Nephron (organoid): Measurements from ENCODE around the gene ACSBG1.

Source experiments
- H3K27ac Mint-ChIP-seq, 3 experiments: 2 replicates each; pipeline ENCODE4 v1.8.0; 2020; ENCODE audit warnings: mixed read lengths in 3 of 3, mild to moderate bottlenecking in 2 of 3, moderate library complexity in 1 of 3
- H3K27me3 Mint-ChIP-seq: 2 replicates; pipeline ENCODE4 v1.8.0; 2021; ENCODE audit warnings: low read depth, mild to moderate bottlenecking, moderate library complexity, mixed read lengths
- H3K36me3 Mint-ChIP-seq: 2 replicates; pipeline ENCODE4 v1.8.0; 2020; ENCODE audit warnings: low read depth, mixed read lengths
- H3K4me1 Mint-ChIP-seq: 2 replicates; pipeline ENCODE4 v1.8.0; 2020; ENCODE audit warnings: mixed read lengths
- H3K4me3 Mint-ChIP-seq, 3 experiments: 2 replicates each; pipeline ENCODE4 v1.8.0; 2020; ENCODE audit warnings: mild to moderate bottlenecking in 3 of 3, mixed read lengths in 3 of 3, moderate library complexity in 2 of 3
- H3K9me3 Mint-ChIP-seq: 2 replicates; pipeline ENCODE4 v1.8.0; 2020; ENCODE audit warnings: mixed read lengths
- CTCF ChIP-seq, 3 experiments: fragments of 200-600 bp; sonication (generic); IDR thresholded peaks; one replicate each; pipeline ENCODE4 v1.5.0; 2021; ENCODE audit warnings: antibody characterized with exemption in 3 of 3; ENCODE audit not compliant: unreplicated experiment in 3 of 3

ACSBG1 gene

GRCh38 chr15:78142332-78142731, 92.0 kb downstream of the ACSBG1 start:
- Mint-ChIP-seq H3K4me1 (peaks cover 3% of the 10 kb centered on the region), H3K27me3 (peaks cover 4% of the 10 kb centered on the region), H3K4me3 (no peak overlapping the region), H3K9me3 (no peaks in the 10 kb centered on the region), H3K27ac (no peak overlapping the region), H3K36me3 (no peaks in the 10 kb centered on the region)
- TF ChIP-seq CTCF (IDR thresholded peaks at IDR 0.05; ENCODE audit: unreplicated experiment in 3 of 3), result no peak

GRCh38 chr15:78140292-78140691, 94.1 kb downstream of the ACSBG1 start:
- Mint-ChIP-seq H3K4me3 (no peak overlapping the region), H3K9me3 (no peaks in the 10 kb centered on the region), H3K27ac (no peak overlapping the region), H3K27me3 (peaks cover 4% of the 10 kb centered on the region), H3K36me3 (no peaks in the 10 kb centered on the region), H3K4me1 (no peaks in the 10 kb centered on the region)
- no peak for TF ChIP-seq CTCF (IDR thresholded peaks at IDR 0.05; ENCODE audit: unreplicated experiment in 3 of 3)

GRCh38 chr15:78139578-78139977, 94.8 kb downstream of the ACSBG1 start:
- peaks cover 4% of the 10 kb centered on the region for H3K27me3 Mint-ChIP-seq
- H3K9me3 Mint-ChIP-seq, result no peaks in the 10 kb centered on the region
- no peak overlapping the region for H3K4me3 Mint-ChIP-seq
- H3K27ac Mint-ChIP-seq, result no peak overlapping the region
- no peak for TF ChIP-seq CTCF (IDR thresholded peaks at IDR 0.05; ENCODE audit: unreplicated experiment in 3 of 3)
- H3K4me1 Mint-ChIP-seq, result no peaks in the 10 kb centered on the region
- H3K36me3 Mint-ChIP-seq, result no peaks in the 10 kb centered on the region

GRCh38 chr15:78133801-78134200, 100.6 kb downstream of the ACSBG1 start:
- TF ChIP-seq CTCF (IDR thresholded peaks at IDR 0.05; ENCODE audit: unreplicated experiment in 3 of 3), result no peak
- peaks cover 9% of the 10 kb centered on the region for H3K27me3 Mint-ChIP-seq
- no peaks in the 10 kb centered on the region for H3K9me3 Mint-ChIP-seq
- H3K27ac Mint-ChIP-seq, result no peak overlapping the region
- H3K4me1 Mint-ChIP-seq, result peaks cover 5% of the 10 kb centered on the region
- H3K4me3 Mint-ChIP-seq, result peak overlapping the region; percentile 32 to 70 (median 54)
- no peaks in the 10 kb centered on the region for H3K36me3 Mint-ChIP-seq

DNA sequence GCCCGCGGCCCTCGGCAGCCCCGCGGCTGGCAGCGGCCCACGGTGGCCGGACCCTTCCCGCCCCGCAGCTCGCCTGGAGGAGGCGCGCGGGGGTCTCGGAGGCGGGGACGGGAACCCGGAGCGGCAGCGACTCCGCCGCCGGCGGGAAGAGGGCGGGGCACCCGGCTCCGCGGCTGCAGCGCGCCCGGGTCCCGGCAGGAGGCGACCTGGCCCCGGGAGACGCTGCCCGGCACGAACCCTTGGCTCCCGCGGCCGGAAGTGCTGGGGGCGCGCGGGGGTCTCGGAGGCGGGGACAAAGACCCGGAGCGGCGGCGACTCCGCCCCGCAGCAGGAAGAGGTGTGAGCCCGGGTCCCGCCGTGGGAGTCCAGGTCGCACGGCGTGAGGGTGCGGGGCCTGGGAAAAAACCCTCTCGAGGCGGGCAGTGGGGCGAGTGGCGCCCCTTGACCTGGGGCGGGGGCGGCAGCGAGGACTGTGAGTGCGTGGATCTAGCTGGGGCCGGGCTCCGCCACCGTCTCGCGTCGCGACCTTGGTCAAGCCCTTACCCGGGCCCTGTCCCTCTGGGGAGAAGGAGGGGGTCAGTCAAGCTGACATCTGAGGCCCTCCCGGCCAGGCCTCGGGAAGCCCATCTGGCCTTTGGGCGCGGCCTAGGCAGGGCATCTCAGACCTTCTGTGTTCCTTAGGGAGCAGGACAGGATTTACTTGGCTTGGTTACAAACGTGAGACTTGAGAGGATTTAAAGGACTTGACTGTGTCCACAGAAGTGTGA, 102.9 kb downstream of the ACSBG1 start, which contains the start of gene CIB2:
CIB2 (minus strand) TSS at position 151 of the 767 bp plus-strand sequence. CDS start 230 bp downstream, outside the sequence.
- H3K27ac Mint-ChIP-seq, result peak within 1 kb of the TSS; percentile 74 to 90 (median 81)
- H3K9me3 Mint-ChIP-seq, result no peaks in the 10 kb centered on the region
- H3K4me1 Mint-ChIP-seq, result peaks cover 5% of the 10 kb centered on the region

More for the DNA sequence above, 102.9 kb downstream of the ACSBG1 start, which contains the start of gene CIB2:
- Mint-ChIP-seq H3K27me3 (peaks cover 10% of the 10 kb centered on the region), H3K4me3 (peak within 1 kb of the TSS; percentile 85 to 91 (median 88)), H3K36me3 (no peaks in the 10 kb centered on the region)
- TF ChIP-seq CTCF (IDR thresholded peaks at IDR 0.05; ENCODE audit: unreplicated experiment in 3 of 3), result peak; percentile 79 to 84 (median 80)
